Activated naive CD4-positive, alpha-beta T cell (primary cell): Measurements from ENCODE around the gene PSMD9.
"Not testable (repeated sequence)": the region's sequence is repeated elsewhere in the genome, so short reads cannot be mapped to it uniquely, and the experiment has no call there.

Experiments used
- DNase-seq, 4 experiments: peaks; one replicate each; lab custom pipeline; 2025; lab: John Stamatoyannopoulos, UW

The PSMD9 gene

GRCh38 chr12:121925358-121925695, 36.7 kb downstream of the PSMD9 start:
- no peak for DNase-seq

- no peak for DNase-seq
Observed at GRCh38 chr12:121926874-121927706, 38.5 kb downstream of the PSMD9 start.

GRCh38 chr12:121927813-121928212, 39.2 kb downstream of the PSMD9 start:
- no peak for DNase-seq

- not testable (repeated sequence) for DNase-seq
Observed at GRCh38 chr12:121929545-121929944, 41.0 kb downstream of the PSMD9 start.

GRCh38 chr12:121930862-121931261, 42.3 kb downstream of the PSMD9 start:
- DNase-seq: no peak

- no peak for DNase-seq
Observed at GRCh38 chr12:121932176-121932536, 43.6 kb downstream of the PSMD9 start.

- DNase-seq: no peak
Observed at GRCh38 chr12:121932914-121933521, 44.4 kb downstream of the PSMD9 start.

- no peak for DNase-seq
Observed at GRCh38 chr12:121933522-121934308, 45.1 kb downstream of the PSMD9 start.

- DNase-seq: no peak
Observed at GRCh38 chr12:121934309-121934664, 45.7 kb downstream of the PSMD9 start.

- no peak for DNase-seq
Observed at GRCh38 chr12:121937654-121938053, 49.1 kb downstream of the PSMD9 start.

- DNase-seq: no peak
Observed at GRCh38 chr12:121939186-121939585, 50.6 kb downstream of the PSMD9 start.

- no peak for DNase-seq
Observed at GRCh38 chr12:121939992-121940766, 51.6 kb downstream of the PSMD9 start.

- DNase-seq: no peak
Observed at GRCh38 chr12:121942145-121942718, 53.6 kb downstream of the PSMD9 start.

GRCh38 chr12:121943926-121944325, 55.3 kb downstream of the PSMD9 start:
- DNase-seq: no peak

GRCh38 chr12:121946313-121947025, 57.9 kb downstream of the PSMD9 start:
- no peak for DNase-seq

GRCh38 chr12:121947981-121948380, 59.4 kb downstream of the PSMD9 start:
- no peak for DNase-seq

GRCh38 chr12:121949648-121950397, 61.2 kb downstream of the PSMD9 start:
- no peak for DNase-seq

GRCh38 chr12:121953117-121953692, 64.6 kb downstream of the PSMD9 start:
- DNase-seq: no peak

- DNase-seq: no peak
Observed at GRCh38 chr12:121953695-121954094, 65.1 kb downstream of the PSMD9 start.
